GM23248 (cell line): ENCODE results near the gene C10orf90.

Experiments used
- EZH2 ChIP-seq: fragments of 200-600 bp; sonication (generic); IDR thresholded peaks from 2 replicates; pipeline ENCODE4 v1.6.1; 2018; ENCODE audit warnings: antibody characterized with exemption, mild to moderate bottlenecking; ENCODE audit not compliant: insufficient read depth, poor library complexity, severe bottlenecking
- EZH2phosphoT487 ChIP-seq: fragments of 200-600 bp; sonication (generic); IDR thresholded peaks from 2 replicates; pipeline ENCODE4 v1.6.1; 2018; ENCODE audit warnings: antibody characterized with exemption, moderate library complexity, mild to moderate bottlenecking, low read depth; ENCODE audit not compliant: insufficient read depth

DNA sequence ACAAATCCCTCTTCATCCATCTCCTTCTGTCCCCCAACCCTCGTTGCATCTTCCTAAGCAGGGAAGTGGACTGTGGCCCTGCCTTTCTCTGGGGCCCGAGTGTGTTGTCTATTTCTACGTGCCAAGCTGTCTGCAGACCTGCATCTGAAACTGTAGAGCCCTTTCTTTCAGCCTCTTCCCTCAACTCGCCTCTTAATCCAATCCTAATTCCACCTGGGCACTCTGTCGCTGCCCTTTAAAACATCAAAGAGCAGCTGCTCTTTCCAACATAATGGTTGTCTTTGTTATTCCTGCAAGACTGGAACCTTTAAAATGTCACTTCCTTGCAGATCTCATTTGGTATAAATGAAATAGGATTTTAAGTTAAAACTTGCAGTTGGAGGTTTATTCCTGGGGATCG, 260.7 kb downstream of the C10orf90 start:
- no peak for TF ChIP-seq EZH2phosphoT487
- TF ChIP-seq EZH2, result no peak
